PC-9 (cell line): Measurements from ENCODE around the gene LPAR6. TPM values are rescaled to one million over a fixed set of nuclear protein-coding genes. Genes with fewer than 3 reads are reported as not detected.

ENCODE experiments used
- BruUV-seq: library from RNA; stranded (reverse); fragments of 400-500 nt; replicated peaks from 2 replicates; lab custom pipeline; 2021; lab: Mats Ljungman, UMichigan
- CTCF ChIA-PET: fragments of 300-600 bp; sonication (Branson Sonifier 250); formaldehyde crosslinking; loops from one replicate; lab custom pipeline; 2022; ENCODE audit warnings: antibody characterized with exemption; lab: Charles Lee
- POLR2A ChIA-PET: fragments of 300-600 bp; sonication (Branson Sonifier 250); formaldehyde crosslinking; loops from one replicate; lab custom pipeline; 2022; ENCODE audit warnings: antibody characterized with exemption; ENCODE audit not compliant: unreplicated experiment; lab: Charles Lee
- DNase-seq, 2 experiments: peaks; one replicate each; pipeline versions ENCODE4 v3.0.0 to v3.0.0-alpha.2; 2015 to 2022; ENCODE audit warnings: mixed read lengths in 1 of 2
- H2AFZ ChIP-seq: fragments of 200-600 bp; sonication (generic); 2 replicates; pipeline ENCODE4 v1.8.1; 2017; ENCODE audit warnings: antibody characterized with exemption
- H3F3A ChIP-seq: fragments of 200-600 bp; sonication (generic); 2 replicates; pipeline ENCODE4 v1.8.1; 2017; ENCODE audit warnings: antibody characterized with exemption, mild to moderate bottlenecking, low read depth; ENCODE audit not compliant: insufficient read depth
- H3K27ac ChIP-seq: fragments of 200-600 bp; sonication (generic); 2 replicates; pipeline ENCODE4 v1.6.1; 2016; ENCODE audit warnings: mixed run types
- H3K27me3 ChIP-seq: fragments of 200-600 bp; sonication (generic); 2 replicates; pipeline ENCODE4 v1.6.1; 2016; ENCODE audit warnings: low read depth, mixed run types; ENCODE audit not compliant: insufficient read depth
- H3K36me3 ChIP-seq: fragments of 200-600 bp; sonication (generic); 2 replicates; pipeline ENCODE4 v1.6.1; 2016; ENCODE audit warnings: low read depth, mixed run types
- H3K4me1 ChIP-seq: fragments of 200-600 bp; sonication (generic); replicated peaks from 2 replicates; pipeline ENCODE4 v1.6.1; 2016; ENCODE audit warnings: mixed run types; ENCODE audit not compliant: insufficient read depth
- H3K4me2 ChIP-seq: fragments of 200-600 bp; sonication (generic); 2 replicates; pipeline ENCODE4 v1.6.1; 2017; ENCODE audit warnings: mixed run types
- H3K4me3 ChIP-seq: fragments of 200-600 bp; sonication (generic); 2 replicates; pipeline ENCODE4 v1.6.1; 2016; ENCODE audit warnings: mixed run types
- H3K79me2 ChIP-seq: fragments of 200-600 bp; sonication (generic); 2 replicates; pipeline ENCODE4 v1.6.1; 2017; ENCODE audit warnings: low read depth, mixed run types
- H3K9me2 ChIP-seq: fragments of 200-600 bp; sonication (generic); 2 replicates; pipeline ENCODE4 v1.8.1; 2017; ENCODE audit warnings: mild to moderate bottlenecking; ENCODE audit not compliant: insufficient read depth
- H3K9me3 ChIP-seq: fragments of 200-600 bp; sonication (generic); 2 replicates; pipeline ENCODE4 v1.8.1; 2016; ENCODE audit warnings: low read depth; ENCODE audit not compliant: insufficient read depth
- H4K20me1 ChIP-seq: fragments of 200-600 bp; sonication (generic); 2 replicates; pipeline ENCODE4 v1.8.1; 2017; ENCODE audit not compliant: insufficient read depth
- CTCF ChIP-seq: fragments of 200-600 bp; sonication (generic); conservative IDR thresholded peaks from 2 replicates; pipeline ENCODE4 v1.6.1; 2017; ENCODE audit warnings: mixed run types, antibody characterized with exemption, mild to moderate bottlenecking, moderate library complexity
- EZH2 ChIP-seq: fragments of 200-600 bp; sonication (generic); IDR thresholded peaks from 2 replicates; pipeline ENCODE4 v1.8.0; 2017; ENCODE audit warnings: antibody characterized with exemption, low read depth
- intact Hi-C: fragments of 100-400 bp; cut with micrococcal nuclease; formaldehyde crosslinking; loops from one replicate; pipeline ENCODE4 v1.10.0; 2022; ENCODE audit not compliant: unreplicated experiment
- total RNA-seq: library from RNA; stranded (reverse); gene quantifications from 2 replicates; pipeline ENCODE4 v1.2.3, GENCODE V29; 2021

The LPAR6 gene
- total RNA-seq, 1 experiment from 2014 or later: 2.7 TPM

GRCh38 chr13:48403913-48404312 is 9.0 kb downstream of the LPAR6 start:
- CTCF ChIA-PET: no interaction called here
- H3K27me3 ChIP-seq: no peaks in the 10 kb centered on the region
- H2AFZ ChIP-seq: no peak overlapping the region
- H3K27ac ChIP-seq: no peak overlapping the region
- no peak overlapping the region for H3K4me3 ChIP-seq
- H3K4me2 ChIP-seq: no peak overlapping the region
- no TSS peak for BruUV-seq
- H3K4me1 ChIP-seq: peaks cover 15% of the 10 kb centered on the region; the same call in 1 of the 2 replicates
- no peaks in the 10 kb centered on the region for H4K20me1 ChIP-seq
- DNase-seq: no peak
- H3K36me3 ChIP-seq: no peaks in the 10 kb centered on the region
- TF ChIP-seq EZH2: no peak
- no peak for TF ChIP-seq CTCF
- H3F3A ChIP-seq: no peaks in the 10 kb centered on the region
- POLR2A ChIA-PET: no interaction called here
- no peaks in the 10 kb centered on the region for H3K9me2 ChIP-seq
- intact Hi-C loops: no loop called here
- no peaks in the 10 kb centered on the region for H3K9me3 ChIP-seq
- no peaks in the 10 kb centered on the region for H3K79me2 ChIP-seq

- no peak overlapping the region for H3K4me2 ChIP-seq
- ChIA-PET POLR2A (no interaction called here), CTCF (no interaction called here)
- H3K36me3 ChIP-seq: no peaks in the 10 kb centered on the region
- intact Hi-C loops: no loop called here
- DNase-seq: no peak
- H3K27me3 ChIP-seq: no peaks in the 10 kb centered on the region
- no peaks in the 10 kb centered on the region for H4K20me1 ChIP-seq
- no peaks in the 10 kb centered on the region for H3K79me2 ChIP-seq
- H3K4me1 ChIP-seq: peaks cover 15% of the 10 kb centered on the region; the same call in 1 of the 2 replicates
- no peaks in the 10 kb centered on the region for H3K9me2 ChIP-seq
- no peaks in the 10 kb centered on the region for H3K9me3 ChIP-seq
- no peak overlapping the region for H2AFZ ChIP-seq
- TF ChIP-seq EZH2 (no peak), CTCF (no peak)
- no peak overlapping the region for H3K4me3 ChIP-seq
- H3K27ac ChIP-seq: no peak overlapping the region
- H3F3A ChIP-seq: no peaks in the 10 kb centered on the region
- BruUV-seq: no TSS peak
These were observed 9.7 kb downstream of the LPAR6 start for GRCh38 chr13:48403151-48403631.

- ChIA-PET POLR2A (interaction anchor here (0.7 kb wide), 1 partner anchor 169 kb away, joined by 3 read pairs; the partner anchor contains the start of gene ITM2B), CTCF (no interaction called here)
- H3K27ac ChIP-seq: no peak overlapping the region
- peaks cover 15% of the 10 kb centered on the region; the same call in 1 of the 2 replicates for H3K4me1 ChIP-seq
- H3K79me2 ChIP-seq: no peaks in the 10 kb centered on the region
- H4K20me1 ChIP-seq: no peaks in the 10 kb centered on the region
- H3F3A ChIP-seq: no peaks in the 10 kb centered on the region
- no peak overlapping the region for H3K4me2 ChIP-seq
- H3K4me3 ChIP-seq: no peak overlapping the region
- H2AFZ ChIP-seq: no peak overlapping the region
- no peak for DNase-seq
- H3K36me3 ChIP-seq: no peaks in the 10 kb centered on the region
- intact Hi-C loops: no loop called here
- no peaks in the 10 kb centered on the region for H3K9me3 ChIP-seq
- H3K9me2 ChIP-seq: no peaks in the 10 kb centered on the region; the same call in 1 of the 2 replicates
- BruUV-seq: no TSS peak
- no peaks in the 10 kb centered on the region for H3K27me3 ChIP-seq
- TF ChIP-seq EZH2 (no peak), CTCF (no peak)
These were observed 10.5 kb downstream of the LPAR6 start for GRCh38 chr13:48402325-48402932.
